Upper lobe of left lung (tissue), 6 donors: ENCODE data around the gene RIMS4. TPM values are rescaled to one million over a fixed set of nuclear protein-coding genes. Genes with fewer than 3 reads are reported as not detected.

Source experiments
- ATAC-seq, 2 donors: fragments of 200-7000 bp; cut with Tn5 transposase; one replicate each; pipeline ENCODE4 v1.9.1; 2022; ENCODE audit warnings: mild to moderate bottlenecking in 2 of 2, moderate library complexity in 2 of 2; ENCODE audit not compliant: low FRiP score in 2 of 2
- DNase-seq, 2 donors: peaks; one replicate each; pipeline ENCODE4 v3.0.0-alpha.2; 2019 to 2020
- H3K27ac ChIP-seq, 4 donors: fragments of 200-600 bp; sonication (generic); one replicate each; pipeline ENCODE4 v1.5.1; 2016 to 2019
- H3K27me3 ChIP-seq, 4 donors: fragments of 200-600 bp; sonication (generic); one replicate each; pipeline ENCODE4 v1.5.1; 2017 to 2019
- H3K36me3 ChIP-seq, 4 donors: fragments of 200-600 bp; sonication (generic); one replicate each; pipeline ENCODE4 v1.5.1; 2016 to 2019
- H3K4me1 ChIP-seq, 4 donors: fragments of 200-600 bp; sonication (generic); one replicate each; pipeline ENCODE4 v1.5.1; 2018 to 2019
- H3K4me3 ChIP-seq, 4 donors: fragments of 200-600 bp; sonication (generic); one replicate each; pipeline ENCODE4 v1.5.1; 2017 to 2019; ENCODE audit warnings: mild to moderate bottlenecking in 2 of 4, moderate library complexity in 1 of 4
- H3K9me3 ChIP-seq, 4 donors: fragments of 200-600 bp; sonication (generic); one replicate each; pipeline ENCODE4 v1.5.1; 2018 to 2019
- EP300 ChIP-seq, 4 donors: sonication (generic); formaldehyde crosslinking; IDR thresholded peaks; one replicate each; pipeline ENCODE4 v1.5.1; 2017; ENCODE audit warnings: antibody characterized with exemption in 4 of 4, control low read depth in 2 of 4
- POLR2A ChIP-seq, 4 donors: fragments of 450-650 bp; IDR thresholded peaks; one replicate each; pipeline ENCODE4 v1.5.1; 2016 to 2017; ENCODE audit warnings: antibody characterized with exemption in 4 of 4, mild to moderate bottlenecking in 2 of 4
- POLR2AphosphoS5 ChIP-seq, 2 donors: sonication (generic); formaldehyde crosslinking; IDR thresholded peaks; one replicate each; pipeline ENCODE4 v1.5.1; 2017; ENCODE audit warnings: antibody characterized with exemption in 2 of 2
- WGBS, 2 donors: methylation state at CpG; one replicate each; pipeline ENCODE4 v1.1.5; 2017 to 2018; 5-methylcytosine and 5-hydroxymethylcytosine counted together
- total RNA-seq, 6 donors: library from RNA; depleted of rRNA in 4 of 6; stranded (reverse); fragments of >200 nt in 4 of 6; gene quantifications; one replicate each; pipeline versions ENCODE4 v1.1.0 to v1.2.1, GENCODE V29; 2016 to 2021
- TF ChIP-seq, protein P1 (sequence below), 6 experiments: fragments of 450-650 bp in 4 of 6; fragments of 200-600 bp in 2 of 6; sonication (generic) in 2 of 6; IDR thresholded peaks; one replicate each; pipeline ENCODE4 v1.5.1; 2016 to 2019; ENCODE audit warnings: antibody characterized with exemption in 6 of 6
- donor health status: DM: no; HTN: no; CAD: no; lungs with moderate emphysema.
- donor health status: DM: no; HTN: yes; CAD: no; lungs with severe emphysema.

Gene RIMS4
- total RNA-seq, 6 donors from 2014 or later, result 1.0 to 2.2 (median 2.1) TPM

DNA sequence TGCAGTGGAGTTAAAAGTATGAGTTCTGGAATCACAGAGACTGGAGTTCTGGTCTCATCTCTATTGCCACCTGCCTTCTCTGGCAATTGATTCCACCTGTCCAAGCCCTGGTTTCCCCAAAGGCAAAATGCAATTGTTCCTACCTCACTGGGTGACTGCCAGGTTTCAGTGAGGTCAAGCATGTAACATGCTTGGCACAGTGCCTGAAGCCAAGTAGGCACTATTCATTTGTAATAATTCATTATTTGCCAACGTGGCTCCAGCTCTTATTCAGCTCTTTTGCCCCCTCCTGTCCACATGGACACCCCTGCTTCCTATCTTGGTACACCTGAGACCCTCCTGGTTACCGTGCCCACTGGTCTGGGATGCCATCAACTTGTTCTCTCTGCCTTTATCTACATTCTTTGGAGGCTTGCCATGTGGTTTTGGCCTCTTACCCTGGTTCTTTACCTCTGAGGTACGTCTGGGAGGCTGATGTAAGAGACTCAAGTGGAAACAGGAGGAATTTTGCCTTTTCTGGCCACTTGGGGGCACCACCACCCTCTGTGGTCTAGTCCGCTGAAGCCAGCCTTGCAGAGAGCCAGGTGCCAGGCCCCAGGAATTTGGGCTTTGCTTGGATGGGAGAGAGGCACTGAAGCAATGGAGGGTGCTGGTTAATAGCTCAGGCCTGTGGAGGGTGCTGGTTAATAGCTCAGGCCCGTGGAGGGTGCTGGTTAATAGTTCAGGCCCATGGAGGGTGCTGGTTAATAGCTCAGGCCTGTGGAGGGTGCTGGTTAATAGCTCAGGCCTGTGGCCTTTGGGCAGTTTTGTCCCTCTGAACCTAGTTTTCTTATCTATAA, 63.0 kb downstream of the RIMS4 start:
- no peak for TF ChIP-seq POLR2A (IDR thresholded peaks at IDR 0.05)
- peak in 1 of 4 donors; percentile 15 for TF ChIP-seq EP300 (IDR thresholded peaks at IDR 0.05)
- TF ChIP-seq, protein P1, sequence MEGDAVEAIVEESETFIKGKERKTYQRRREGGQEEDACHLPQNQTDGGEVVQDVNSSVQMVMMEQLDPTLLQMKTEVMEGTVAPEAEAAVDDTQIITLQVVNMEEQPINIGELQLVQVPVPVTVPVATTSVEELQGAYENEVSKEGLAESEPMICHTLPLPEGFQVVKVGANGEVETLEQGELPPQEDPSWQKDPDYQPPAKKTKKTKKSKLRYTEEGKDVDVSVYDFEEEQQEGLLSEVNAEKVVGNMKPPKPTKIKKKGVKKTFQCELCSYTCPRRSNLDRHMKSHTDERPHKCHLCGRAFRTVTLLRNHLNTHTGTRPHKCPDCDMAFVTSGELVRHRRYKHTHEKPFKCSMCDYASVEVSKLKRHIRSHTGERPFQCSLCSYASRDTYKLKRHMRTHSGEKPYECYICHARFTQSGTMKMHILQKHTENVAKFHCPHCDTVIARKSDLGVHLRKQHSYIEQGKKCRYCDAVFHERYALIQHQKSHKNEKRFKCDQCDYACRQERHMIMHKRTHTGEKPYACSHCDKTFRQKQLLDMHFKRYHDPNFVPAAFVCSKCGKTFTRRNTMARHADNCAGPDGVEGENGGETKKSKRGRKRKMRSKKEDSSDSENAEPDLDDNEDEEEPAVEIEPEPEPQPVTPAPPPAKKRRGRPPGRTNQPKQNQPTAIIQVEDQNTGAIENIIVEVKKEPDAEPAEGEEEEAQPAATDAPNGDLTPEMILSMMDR (IDR thresholded peaks at IDR 0.05), result peak; percentile 54 to 79 (median 66)
- no peak for TF ChIP-seq POLR2AphosphoS5 (IDR thresholded peaks at IDR 0.05)
- Histone ChIP-seq H3K27me3 (peaks cover 0 to 11% (median 0%) of the 10 kb centered on the region in 4 donors), H3K27ac (peak overlapping the region in 1 of 4 donors; percentile 38), H3K36me3 (no peaks in the 10 kb centered on the region), H3K9me3 (no peaks in the 10 kb centered on the region), H3K4me1 (peaks cover 24 to 36% (median 30%) of the 10 kb centered on the region in 4 donors), H3K4me3 (no peak overlapping the region)
- ATAC-seq, result peak; percentile 72 to 88
- WGBS, 2 donors, result 7 to 9% methylated on average over 5 of the region's 5 CpGs
- DNase-seq, result peak in 1 of 2 donors; percentile 86

DNA sequence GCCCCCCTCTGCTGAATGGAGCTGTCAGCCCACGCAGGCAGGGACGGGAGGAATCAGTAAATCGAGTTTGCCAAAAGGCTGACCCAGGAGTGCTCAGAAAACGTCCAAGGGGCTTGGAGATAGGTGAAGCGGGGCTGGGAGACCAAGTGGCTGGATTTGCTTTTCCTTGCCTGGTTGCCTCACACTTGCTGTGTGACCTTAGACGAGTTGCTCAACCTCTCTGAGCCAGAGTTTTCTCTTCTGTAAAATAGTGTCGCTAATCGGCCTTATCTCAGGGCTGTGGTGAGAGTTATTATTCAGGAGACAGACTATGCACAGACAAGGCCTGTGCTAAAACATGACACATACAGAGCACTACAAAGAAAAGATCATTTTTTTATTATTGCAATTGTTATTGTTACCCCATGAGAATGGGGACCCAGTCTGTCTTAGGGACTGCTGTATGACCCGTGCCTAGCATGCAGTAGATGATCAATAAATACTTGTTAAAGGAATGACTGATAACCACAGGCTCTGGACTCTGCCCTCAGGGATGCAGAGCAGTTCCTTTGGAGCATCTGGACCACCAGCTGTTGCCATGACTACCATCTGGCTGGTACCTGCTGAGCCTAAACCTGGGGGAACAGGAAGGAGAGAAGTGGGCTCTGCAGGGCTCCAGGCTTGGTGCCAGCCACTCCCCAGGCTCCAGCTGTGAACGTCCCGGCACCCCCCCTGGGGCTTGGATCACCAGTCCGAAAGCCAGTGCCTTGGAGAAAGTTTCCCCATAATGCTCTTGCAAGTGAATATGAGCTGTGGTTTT, 63.8 kb downstream of the RIMS4 start:
- 29 to 64% methylated on average over 4 to 12 of the region's 12 CpGs for WGBS, 2 donors
- Histone ChIP-seq H3K27ac (peak overlapping the region in 1 of 4 donors; percentile 45), H3K9me3 (no peaks in the 10 kb centered on the region), H3K27me3 (peaks cover 0 to 11% (median 0%) of the 10 kb centered on the region in 4 donors), H3K4me3 (peak overlapping the region; percentile 6 to 60 (median 50)), H3K36me3 (no peaks in the 10 kb centered on the region), H3K4me1 (peaks cover 24 to 36% (median 30%) of the 10 kb centered on the region in 4 donors)
- DNase-seq (peak in 1 of 2 donors; percentile 25), ATAC-seq (peak in 1 of 2 donors; percentile 2)
- TF ChIP-seq, protein P1 (IDR thresholded peaks at IDR 0.05), result no peak
- TF ChIP-seq EP300 (IDR thresholded peaks at IDR 0.05) (no peak), POLR2A (IDR thresholded peaks at IDR 0.05) (no peak), POLR2AphosphoS5 (IDR thresholded peaks at IDR 0.05) (no peak)

- 2% methylated on average over 31 to 39 of the region's 81 CpGs for WGBS, 2 donors
- H3K27me3 ChIP-seq, result peaks cover 0 to 11% (median 0%) of the 10 kb centered on the region in 4 donors
- no peaks in the 10 kb centered on the region for H3K9me3 ChIP-seq
- DNase-seq (peak; percentile 32 to 92), ATAC-seq (peak in 1 of 2 donors; percentile 76)
- H3K36me3 ChIP-seq, result no peaks in the 10 kb centered on the region
- TF ChIP-seq EP300 (IDR thresholded peaks at IDR 0.05) (no peak), POLR2AphosphoS5 (IDR thresholded peaks at IDR 0.05) (peak; percentile 23 to 28), POLR2A (IDR thresholded peaks at IDR 0.05) (peak in 1 of 4 donors; percentile 14)
- TF ChIP-seq, protein P1 (IDR thresholded peaks at IDR 0.05), result no peak
- peak within 1 kb of the TSS; percentile 6 to 60 (median 50) for H3K4me3 ChIP-seq
- peak within 1 kb of the TSS in 3 of 4 donors; percentile 24 to 45 (median 42) for H3K27ac ChIP-seq
- H3K4me1 ChIP-seq, result peaks cover 24 to 36% (median 30%) of the 10 kb centered on the region in 4 donors
Observed at GRCh38 chr20:44745598-44746366, 64.6 kb downstream of the RIMS4 start, which contains the start of gene KCNK15. Gene KCNK15 (plus strand): TSS chr20:44745865. CDS start chr20:44745911, 46 bp downstream.

DNA sequence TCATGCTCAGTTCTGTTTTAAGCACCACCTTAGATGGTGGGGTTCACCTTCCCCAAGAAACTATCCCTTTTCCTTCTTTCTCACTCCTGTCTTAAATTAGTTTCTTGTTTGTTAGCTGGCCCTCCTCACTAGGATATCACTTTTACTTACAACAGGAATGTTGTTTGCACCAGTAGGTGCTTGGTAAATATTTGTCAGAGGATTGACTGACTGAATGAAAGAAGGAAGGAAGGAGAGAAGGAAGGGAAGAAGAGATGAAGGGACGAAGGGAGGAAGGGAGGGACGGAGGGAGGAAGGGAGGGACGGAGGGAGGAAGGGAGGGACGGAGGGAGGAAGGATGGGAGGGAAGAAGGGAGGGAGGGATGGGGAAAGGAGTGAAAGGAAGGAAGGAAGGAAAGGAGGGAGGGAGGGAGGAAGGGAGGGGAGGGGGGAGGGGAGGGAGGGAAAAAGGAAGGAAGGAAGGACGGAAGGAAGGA, 65.2 kb downstream of the RIMS4 start:
- WGBS, 2 donors, result 26 to 34% methylated on average over 5 of the region's 5 CpGs
- ATAC-seq (peak in 1 of 2 donors; percentile 3), DNase-seq (no peak)
- no peaks in the 10 kb centered on the region for H3K36me3 ChIP-seq
- H3K9me3 ChIP-seq, result no peaks in the 10 kb centered on the region
- peak overlapping the region in 3 of 4 donors; percentile 42 to 60 (median 58) for H3K4me3 ChIP-seq
- no peak for TF ChIP-seq POLR2AphosphoS5 (IDR thresholded peaks at IDR 0.05)
- TF ChIP-seq, protein P1 (IDR thresholded peaks at IDR 0.05), result no peak
- TF ChIP-seq POLR2A (IDR thresholded peaks at IDR 0.05), result no peak
- no peak for TF ChIP-seq EP300 (IDR thresholded peaks at IDR 0.05)
- H3K27ac ChIP-seq, result peak overlapping the region in 3 of 4 donors; percentile 24 to 45 (median 42)
- H3K4me1 ChIP-seq, result peaks cover 22 to 32% (median 27%) of the 10 kb centered on the region in 4 donors
- peaks cover 0 to 5% (median 0%) of the 10 kb centered on the region in 4 donors for H3K27me3 ChIP-seq
